Activated T-cell treated with anti-CD3 and anti-CD28 coated beads for 24 hours (primary cell): ENCODE results near the gene IGSF8.
"Not testable (repeated sequence)": the region's sequence is repeated elsewhere in the genome, so short reads cannot be mapped to it uniquely, and the experiment has no call there.

Source experiments
- DNase-seq: peaks from one replicate; pipeline ENCODE4 v3.0.0-alpha.2; 2020; ENCODE audit warnings: low read depth

IGSF8 gene

DNA sequence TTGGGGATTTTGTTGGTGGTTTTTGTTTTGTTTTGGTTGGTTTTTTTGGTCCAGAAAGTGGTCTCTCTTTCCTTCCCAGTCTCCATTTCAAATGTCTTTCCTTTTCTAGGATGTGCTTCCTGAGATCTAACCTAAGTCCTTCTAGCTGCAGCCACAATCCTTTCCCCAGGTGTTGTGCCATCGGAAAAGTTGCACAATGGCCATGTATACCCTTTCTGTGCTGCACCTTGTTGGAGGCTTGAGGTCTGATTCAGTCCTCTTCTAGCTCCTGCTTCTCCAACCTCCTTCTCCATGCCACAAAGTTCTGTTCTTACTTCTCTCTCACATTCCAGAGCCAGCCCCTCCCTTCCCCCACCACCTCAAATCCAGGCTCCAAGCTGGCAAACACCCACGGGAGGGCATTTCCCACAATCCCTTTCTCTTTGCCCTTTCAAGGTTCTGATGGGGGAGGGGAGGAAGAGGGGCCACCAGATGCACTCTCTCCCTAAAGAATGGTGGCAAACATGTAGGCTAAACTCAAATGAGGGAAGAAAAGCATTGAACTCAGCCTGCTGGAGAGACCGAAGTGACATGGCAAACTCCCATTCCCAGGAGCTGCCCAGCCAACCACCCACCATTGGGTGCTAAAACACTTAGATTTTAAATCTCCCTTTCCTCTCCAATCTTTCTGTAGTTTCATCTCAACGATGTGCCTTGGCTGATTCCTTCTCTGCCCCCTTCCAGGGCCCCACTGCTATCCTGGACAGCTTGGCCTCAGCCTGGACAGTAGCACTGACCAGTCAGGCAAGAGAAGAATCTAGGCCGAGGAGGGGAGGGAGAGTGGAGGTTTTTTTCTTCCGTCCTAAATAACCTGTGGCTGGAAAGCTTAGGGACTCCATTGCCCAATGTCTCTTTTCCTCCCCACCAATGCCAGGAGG is 31.3 kb downstream of the IGSF8 start:
- no peak for DNase-seq

- DNase-seq = no peak
These were observed 33.7 kb downstream of the IGSF8 start for GRCh38 chr1:160064746-160065145.

GRCh38 chr1:160064164-160064563 is 34.3 kb downstream of the IGSF8 start:
- no peak for DNase-seq

- no peak for DNase-seq
These were observed 35.2 kb downstream of the IGSF8 start for GRCh38 chr1:160063176-160063575.

- DNase-seq = no peak
These were observed 36.2 kb downstream of the IGSF8 start for GRCh38 chr1:160062230-160062532.

- DNase-seq = no peak
These were observed 36.8 kb downstream of the IGSF8 start for GRCh38 chr1:160061369-160062229.

DNA sequence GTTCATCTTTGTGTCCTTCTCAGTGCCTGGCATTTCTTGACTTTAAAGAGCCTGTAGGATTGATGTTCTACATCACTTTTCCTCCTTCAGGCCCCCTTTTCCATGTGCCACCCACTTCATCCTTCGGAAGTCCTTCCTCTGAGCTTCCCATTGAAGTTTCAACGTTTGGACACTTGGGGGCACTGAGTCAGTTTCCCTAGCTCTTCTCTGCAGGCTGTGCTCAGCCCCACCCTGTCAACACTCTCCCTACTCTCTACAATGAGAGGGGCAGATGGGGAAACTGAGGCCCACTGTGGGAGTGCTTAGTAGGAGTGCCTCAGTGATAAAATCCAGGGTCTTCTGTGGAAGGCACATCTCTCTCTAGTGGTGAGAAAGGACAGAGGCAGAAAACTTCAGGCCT is 40.3 kb downstream of the IGSF8 start:
- DNase-seq = no peak

GRCh38 chr1:160056648-160057169 is 41.7 kb downstream of the IGSF8 start:
- no peak for DNase-seq

DNA sequence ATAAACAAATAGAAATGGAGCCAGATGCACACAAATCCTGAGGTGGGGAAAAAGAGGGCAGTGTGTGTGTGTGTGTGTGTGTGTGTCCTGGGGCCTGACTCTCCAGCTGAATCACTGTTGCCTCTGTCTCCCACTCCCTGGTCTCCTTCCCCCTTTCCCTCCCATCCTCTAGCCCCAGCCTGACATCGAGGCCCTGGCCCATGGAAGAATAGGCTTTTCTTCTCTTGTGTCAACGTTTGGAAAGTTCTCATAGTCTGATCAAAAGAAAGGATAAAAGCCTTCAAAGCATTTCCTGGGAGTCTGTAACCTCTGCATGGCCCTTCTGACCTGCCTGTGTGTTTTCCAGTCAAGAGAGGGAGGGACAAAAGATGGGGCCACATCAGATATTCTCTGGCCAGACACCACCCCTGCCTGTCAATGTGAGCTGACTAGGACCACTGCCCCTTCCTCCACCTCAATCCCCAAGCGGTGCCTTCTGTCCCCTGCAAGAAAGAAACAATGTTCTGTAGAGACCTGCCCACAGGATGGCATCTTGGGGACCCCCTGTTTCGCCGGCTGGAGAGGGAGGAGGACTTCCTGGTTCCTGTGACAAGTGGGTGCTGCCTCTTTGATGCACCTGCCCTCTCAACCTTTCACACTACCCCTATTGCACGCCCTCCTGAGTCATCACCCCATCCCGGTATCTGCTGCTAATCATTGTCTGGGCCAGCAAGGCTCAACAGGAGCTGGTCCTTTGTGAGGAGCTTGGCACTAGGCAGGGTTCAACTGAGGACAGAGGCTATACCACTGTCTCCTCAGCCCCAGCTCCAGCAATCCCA is 44.7 kb downstream of the IGSF8 start:
- no peak for DNase-seq

DNA sequence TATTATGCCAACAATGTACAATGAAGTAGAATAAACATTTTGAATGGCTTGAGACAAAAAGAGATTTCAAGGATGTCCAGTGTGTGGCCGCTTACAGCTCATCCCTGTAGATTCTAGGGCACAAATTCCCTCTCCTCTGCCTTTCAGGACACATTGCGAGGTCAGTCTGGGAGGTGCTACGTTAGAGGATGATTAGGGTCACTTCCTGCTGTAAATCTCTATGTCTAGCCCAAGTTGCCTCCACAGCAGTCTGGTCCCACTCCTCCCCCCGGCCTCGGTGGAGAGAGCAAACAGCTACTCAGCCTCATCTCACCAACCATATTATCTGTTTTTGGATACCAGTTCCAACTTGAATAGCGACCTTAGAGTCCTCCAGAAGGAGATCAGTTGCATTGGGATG is 45.5 kb downstream of the IGSF8 start:
- DNase-seq = no peak

GRCh38 chr1:160050619-160051018 is 47.8 kb downstream of the IGSF8 start:
- no peak for DNase-seq

GRCh38 chr1:160050182-160050581 is 48.2 kb downstream of the IGSF8 start:
- DNase-seq = not testable (repeated sequence)

DNA sequence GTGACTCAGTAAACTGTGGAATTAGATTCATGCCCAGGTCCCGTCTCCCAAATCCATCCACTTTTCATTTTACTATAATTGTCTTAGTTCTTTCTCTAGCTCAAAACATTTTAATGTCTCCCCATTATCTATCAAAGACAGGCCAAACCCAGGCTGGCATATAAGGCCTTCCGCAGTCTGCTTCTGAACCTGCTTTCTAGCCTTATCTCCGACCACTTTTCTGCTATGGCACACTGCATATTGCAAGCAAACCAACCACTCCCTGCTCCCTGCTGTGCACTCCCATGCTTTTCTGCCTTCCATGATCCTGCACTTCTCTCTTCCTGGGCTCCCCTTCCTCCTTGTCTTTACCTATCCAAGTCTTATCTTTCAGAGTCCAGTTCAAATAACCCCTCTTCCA is 49.3 kb downstream of the IGSF8 start:
- no peak for DNase-seq

DNA sequence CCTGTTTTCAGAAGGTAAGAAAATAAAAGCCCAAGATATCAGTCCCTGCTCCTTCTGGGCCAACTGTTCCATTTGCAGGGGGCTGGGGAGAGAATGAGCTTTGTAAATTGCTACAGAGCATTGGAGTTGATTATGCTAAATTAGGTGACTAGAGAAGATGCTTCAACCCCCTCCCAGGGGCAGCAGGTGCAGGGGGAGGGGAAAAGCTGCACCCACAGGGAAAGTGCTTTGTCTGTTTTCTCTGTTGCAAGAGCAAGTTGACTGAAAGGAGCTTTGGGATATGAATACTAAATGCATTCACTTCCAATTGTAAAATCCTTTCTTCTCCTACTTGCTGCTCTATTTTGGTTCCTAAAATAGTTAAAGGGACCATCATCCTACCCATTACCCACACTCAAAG is 50.1 kb downstream of the IGSF8 start:
- no peak for DNase-seq

DNA sequence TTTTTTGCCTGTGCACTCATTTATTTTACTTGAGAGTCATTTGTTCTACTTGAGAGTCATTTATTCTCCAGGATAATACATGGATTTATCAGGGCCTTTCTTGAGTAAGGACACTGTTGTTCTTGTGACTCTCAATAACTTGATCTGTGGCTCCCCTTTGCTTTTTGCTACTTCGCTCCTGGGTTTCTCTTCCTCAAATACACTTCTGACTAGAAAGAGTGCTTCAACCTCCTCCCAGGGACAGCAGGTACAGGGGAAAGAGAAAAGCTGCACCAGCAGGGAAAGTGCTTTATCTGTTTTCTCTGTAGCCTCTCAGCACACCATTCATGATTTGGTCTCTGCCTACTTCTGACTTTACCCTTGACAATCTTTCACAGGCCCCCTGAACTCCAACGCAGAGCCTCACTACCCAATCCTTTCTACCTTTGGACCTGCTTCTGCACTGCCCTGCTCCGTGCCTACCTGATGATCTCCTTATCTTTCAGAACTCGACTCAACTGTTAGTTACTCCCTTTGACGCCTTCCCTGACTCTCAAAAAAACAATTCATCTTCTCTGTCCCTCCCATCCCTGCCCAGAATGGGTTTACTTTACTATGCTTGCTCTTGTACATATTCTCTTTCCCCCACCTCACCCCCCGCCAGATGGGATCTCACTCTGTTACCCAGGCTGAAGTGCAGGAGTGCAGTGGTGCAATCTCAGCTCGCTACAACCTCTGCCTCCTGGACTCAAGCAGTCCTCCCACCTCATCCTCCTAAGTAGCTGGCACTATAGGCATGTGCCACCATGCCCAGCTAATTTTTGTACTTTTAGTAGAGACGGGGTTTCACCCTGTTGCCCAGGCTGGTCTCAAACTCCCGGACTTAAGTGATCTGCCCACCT is 51.1 kb downstream of the IGSF8 start:
- no peak for DNase-seq

DNA sequence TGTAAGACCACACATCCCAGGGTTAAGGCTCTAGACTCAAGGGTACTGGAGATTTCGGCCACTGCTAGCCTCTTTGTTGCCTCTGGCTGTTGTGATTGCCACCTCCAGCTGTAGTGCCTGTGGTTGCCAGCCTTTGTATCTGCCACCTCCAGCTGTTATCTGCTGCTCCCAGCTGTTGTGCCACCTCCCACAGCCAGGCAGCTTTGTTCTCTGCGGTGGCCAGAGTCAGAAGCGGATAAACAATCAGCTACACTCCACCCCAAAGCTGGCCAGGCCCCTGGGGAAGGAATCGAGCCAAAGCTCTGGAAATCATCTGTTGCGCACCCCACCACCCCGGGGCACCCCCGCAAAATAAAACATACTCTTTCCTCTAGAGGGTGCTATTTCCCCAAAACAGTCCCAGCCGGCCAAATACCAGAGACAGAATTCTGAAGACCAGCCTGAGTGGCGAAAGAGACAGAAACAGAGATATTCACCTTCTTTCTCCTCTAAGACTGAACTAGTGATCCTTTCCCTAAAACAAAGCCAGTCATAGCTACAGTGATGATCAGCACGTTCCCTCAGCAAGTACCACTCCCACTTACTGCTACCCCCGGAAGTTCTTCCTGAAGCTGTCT is 51.8 kb downstream of the IGSF8 start:
- DNase-seq = no peak

- DNase-seq = no peak
These were observed 52.8 kb downstream of the IGSF8 start for GRCh38 chr1:160045653-160046052.

- DNase-seq = no peak
These were observed 54.9 kb downstream of the IGSF8 start for GRCh38 chr1:160043543-160043942.
